MCF 10A (cell line): ENCODE data around the gene BSG. TPM values are rescaled to one million over a fixed set of nuclear protein-coding genes. Genes with fewer than 3 reads are reported as not detected.

Experiments used
- BruUV-seq: library from RNA; stranded (reverse); fragments of 400-500 nt; replicated peaks from 2 replicates; lab custom pipeline; 2021; lab: Mats Ljungman, UMichigan
- CTCF ChIA-PET: fragments of 300-600 bp; sonication (Branson Sonifier 250); formaldehyde crosslinking; extraction: SDS; loops from one replicate; lab custom pipeline; 2021; ENCODE audit warnings: antibody characterized with exemption, inconsistent platforms; lab: Yijun Ruan, JAX
- POLR2A ChIA-PET: fragments of 300-600, 350-650 bp; sonication (Branson Sonifier 250); formaldehyde crosslinking; extraction: SDS; loops from one replicate; lab custom pipeline; 2020; ENCODE audit warnings: antibody characterized with exemption, inconsistent platforms; lab: Yijun Ruan, JAX
- DNase-seq: peaks from one replicate; pipeline ENCODE4 v3.0.0-alpha.2; 2018; ENCODE audit not compliant: unreplicated experiment
- H3K27ac Mint-ChIP-seq: one replicate; pipeline ENCODE4 v1.8.0; 2022; ENCODE audit warnings: mild to moderate bottlenecking, low read depth, mixed read lengths; ENCODE audit not compliant: unreplicated experiment
- H3K27me3 Mint-ChIP-seq: one replicate; pipeline ENCODE4 v1.8.0; 2022; ENCODE audit warnings: mixed read lengths; ENCODE audit not compliant: insufficient read depth, unreplicated experiment
- H3K36me3 Mint-ChIP-seq: one replicate; pipeline ENCODE4 v1.8.0; 2022; ENCODE audit warnings: mild to moderate bottlenecking, moderate library complexity, mixed read lengths; ENCODE audit not compliant: insufficient read depth, unreplicated experiment
- H3K4me1 Mint-ChIP-seq: one replicate; pipeline ENCODE4 v1.8.0; 2022; ENCODE audit warnings: mixed read lengths; ENCODE audit not compliant: insufficient read depth, unreplicated experiment
- H3K4me3 Mint-ChIP-seq: one replicate; pipeline ENCODE4 v1.8.0; 2022; ENCODE audit warnings: mild to moderate bottlenecking, moderate library complexity, mixed read lengths; ENCODE audit not compliant: unreplicated experiment
- H3K9me3 Mint-ChIP-seq: one replicate; pipeline ENCODE4 v1.8.0; 2022; ENCODE audit warnings: mixed read lengths; ENCODE audit not compliant: unreplicated experiment
- CTCF ChIP-seq: fragments of 200-600 bp; IDR thresholded peaks from one replicate; pipeline ENCODE4 v1.8.0; 2022; ENCODE audit warnings: antibody characterized with exemption, mild to moderate bottlenecking; ENCODE audit not compliant: unreplicated experiment
- intact Hi-C: fragments of 100-400 bp; cut with micrococcal nuclease; formaldehyde crosslinking; loops from 2 replicates; pipeline ENCODE4 v1.14.1; 2022
- total RNA-seq: library from RNA; stranded (reverse); gene quantifications from 2 replicates; pipeline ENCODE4 v1.2.3, GENCODE V29; 2022

Gene BSG
- total RNA-seq, 1 experiment from 2014 or later, result 557 TPM

GRCh38 chr19:594265-594870 is 22.0 kb downstream of the BSG start:
- intact Hi-C loops, result no loop called here
- ChIA-PET CTCF (no interaction called here), POLR2A (interaction anchor here (0.6 kb wide), 1 partner anchor 61 kb away, joined by 3 read pairs; no protein-coding TSS in a partner anchor)
- H3K27me3 Mint-ChIP-seq, result no peaks in the 10 kb centered on the region
- DNase-seq, result no peak
- no TSS peak for BruUV-seq
- H3K9me3 Mint-ChIP-seq, result no peaks in the 10 kb centered on the region
- no peak for TF ChIP-seq CTCF
- no peaks in the 10 kb centered on the region for H3K4me1 Mint-ChIP-seq
- no peak overlapping the region for H3K4me3 Mint-ChIP-seq
- no peak overlapping the region for H3K27ac Mint-ChIP-seq
- no peaks in the 10 kb centered on the region for H3K36me3 Mint-ChIP-seq

DNA sequence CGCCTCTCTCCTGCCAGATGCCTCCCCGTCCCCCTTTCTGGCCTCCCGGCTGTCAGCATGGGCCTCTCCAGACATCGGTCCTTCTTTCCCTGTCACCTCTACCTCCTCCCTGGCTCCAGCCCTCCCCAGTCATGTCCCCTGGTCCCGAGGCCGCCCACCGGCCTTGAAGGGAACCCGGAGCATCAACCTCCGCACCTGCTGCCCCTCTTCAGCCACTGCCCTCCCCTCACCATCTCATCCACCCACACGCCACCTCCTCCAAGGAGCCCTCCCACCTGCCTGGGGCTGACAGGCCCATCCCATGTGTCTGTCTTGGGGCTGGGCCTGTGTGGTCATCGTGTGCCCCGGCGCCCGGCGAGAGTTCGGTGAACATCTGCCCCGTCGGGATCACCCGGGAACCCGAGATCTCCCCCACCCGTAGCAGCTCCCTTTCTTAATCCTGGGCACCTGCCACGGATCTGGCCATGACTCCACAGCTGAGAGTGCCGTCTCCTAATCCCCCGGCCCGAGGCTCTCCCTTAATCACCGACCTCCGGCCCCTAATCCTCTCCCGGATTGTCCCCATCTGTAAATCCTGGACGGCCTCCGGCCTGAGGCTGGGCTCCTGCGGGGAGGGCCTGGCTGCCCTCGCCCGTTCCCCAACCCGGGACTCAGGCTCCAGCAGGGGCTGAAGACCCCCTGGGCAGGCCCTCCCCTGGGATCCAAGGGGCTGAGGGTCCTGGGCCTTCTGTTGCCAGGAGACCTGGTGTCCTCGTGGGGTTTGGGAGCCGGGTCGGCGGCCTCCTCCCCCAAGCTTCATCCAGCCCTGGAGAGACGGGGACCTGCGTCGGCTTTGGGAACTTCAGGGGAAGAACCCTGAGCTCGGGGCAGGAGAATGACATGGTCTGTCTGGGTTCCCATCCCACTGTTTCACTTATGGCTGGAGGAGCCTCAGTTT is 23.2 kb downstream of the BSG start:
- no peaks in the 10 kb centered on the region for H3K27me3 Mint-ChIP-seq
- CTCF ChIA-PET, result no interaction called here

DNA sequence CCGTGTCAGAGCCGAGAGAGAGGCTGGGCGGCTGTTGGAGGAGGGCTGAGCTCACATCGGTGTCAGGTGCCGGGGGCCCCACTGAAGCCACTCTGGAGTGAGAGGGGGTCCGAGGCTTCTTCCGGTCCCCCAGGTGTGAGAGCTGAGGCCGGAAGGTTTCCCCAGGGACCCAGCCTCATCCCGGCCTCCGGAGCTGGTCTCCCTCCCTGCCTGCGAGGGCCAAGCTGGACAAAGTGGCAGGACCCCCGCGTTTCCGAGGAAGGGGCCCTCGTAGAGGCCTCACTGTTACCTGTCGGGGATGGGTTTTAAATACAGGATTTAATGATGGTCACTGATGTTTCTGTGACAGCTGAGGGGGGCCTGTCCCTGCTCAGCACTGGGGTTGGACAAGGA is 23.9 kb downstream of the BSG start:
- Mint-ChIP-seq H3K27me3 (no peaks in the 10 kb centered on the region), H3K4me1 (no peaks in the 10 kb centered on the region), H3K4me3 (no peak overlapping the region), H3K27ac (no peak overlapping the region), H3K36me3 (no peaks in the 10 kb centered on the region), H3K9me3 (no peaks in the 10 kb centered on the region)
- ChIA-PET POLR2A (no interaction called here), CTCF (interaction anchor here (0.6 kb wide), 1 partner anchor 440 kb away, joined by 3 read pairs; no protein-coding TSS in a partner anchor)
- DNase-seq, result no peak
- no peak for TF ChIP-seq CTCF
- intact Hi-C loops, result no loop called here
- no TSS peak for BruUV-seq

More for the DNA sequence above, 23.2 kb downstream of the BSG start:
- no peak for TF ChIP-seq CTCF
- Mint-ChIP-seq H3K27ac (no peak overlapping the region), H3K36me3 (no peaks in the 10 kb centered on the region), H3K4me1 (no peaks in the 10 kb centered on the region), H3K9me3 (no peaks in the 10 kb centered on the region), H3K4me3 (no peak overlapping the region)
- intact Hi-C loops, result no loop called here
- no peak for DNase-seq
- BruUV-seq, result no TSS peak
- POLR2A ChIA-PET, result no interaction called here
